Stimulated activated CD4-positive, alpha-beta T cell treated with anti-CD3 and anti-CD28 coated beads, Interleukin-1b, Interleukin-23, amount 100 ng/mL, for 4 hours (primary cell): Measurements from ENCODE around the gene THRB.

Experiments used
- DNase-seq, 2 donors: peaks; one replicate each; pipeline ENCODE4 v3.0.0-alpha.2; 2020; ENCODE audit warnings: low read depth in 2 of 2

The THRB gene

GRCh38 chr3:24490151-24490550 is 4.5 kb downstream of the THRB start:
- DNase-seq, result no peak

GRCh38 chr3:24487325-24488262 is 7.1 kb downstream of the THRB start:
- no peak for DNase-seq

GRCh38 chr3:24485511-24485910 is 9.1 kb downstream of the THRB start:
- DNase-seq, result no peak

- DNase-seq, result no peak
These were observed 10.8 kb downstream of the THRB start for GRCh38 chr3:24483873-24484272.

GRCh38 chr3:24482096-24482705 is 12.4 kb downstream of the THRB start:
- no peak for DNase-seq

- no peak for DNase-seq
These were observed 13.5 kb downstream of the THRB start for GRCh38 chr3:24481193-24481592.

GRCh38 chr3:24480497-24480896 is 14.2 kb downstream of the THRB start:
- no peak for DNase-seq

GRCh38 chr3:24479816-24480215 is 14.8 kb downstream of the THRB start:
- no peak for DNase-seq

- DNase-seq, result no peak
These were observed 17.6 kb downstream of the THRB start for GRCh38 chr3:24476871-24477656.

- no peak for DNase-seq
These were observed 18.7 kb downstream of the THRB start for GRCh38 chr3:24475925-24476324.

- no peak for DNase-seq
These were observed 19.8 kb downstream of the THRB start for GRCh38 chr3:24474862-24475261.

- DNase-seq, result no peak
These were observed 22.3 kb downstream of the THRB start for GRCh38 chr3:24472358-24472757.

GRCh38 chr3:24471486-24471885 is 23.2 kb downstream of the THRB start:
- no peak for DNase-seq

GRCh38 chr3:24470277-24470676 is 24.4 kb downstream of the THRB start:
- DNase-seq, result no peak

GRCh38 chr3:24464389-24464788 is 30.3 kb downstream of the THRB start:
- no peak for DNase-seq

- DNase-seq, result no peak
These were observed 31.9 kb downstream of the THRB start for GRCh38 chr3:24462737-24463136.

GRCh38 chr3:24460974-24461373 is 33.7 kb downstream of the THRB start:
- no peak for DNase-seq

GRCh38 chr3:24457719-24458118 is 36.9 kb downstream of the THRB start:
- DNase-seq, result no peak

- no peak for DNase-seq
These were observed 39.8 kb downstream of the THRB start for GRCh38 chr3:24454856-24455255.

GRCh38 chr3:24454393-24454792 is 40.3 kb downstream of the THRB start:
- no peak for DNase-seq

GRCh38 chr3:24451461-24452099 is 43.1 kb downstream of the THRB start:
- DNase-seq, result no peak
